Skeletal muscle cell (primary cell): Measurements from ENCODE around the gene OPN1MW2.
"Not testable (repeated sequence)": the region's sequence is repeated elsewhere in the genome, so short reads cannot be mapped to it uniquely, and the experiment has no call there.

Source experiments
- DNase-seq: peaks from one replicate; pipeline ENCODE4 v3.0.0-alpha.2; 2010; ENCODE audit warnings: low read depth
- H3K4me3 ChIP-seq: 2 replicates; pipeline ENCODE4 v1.5.1; 2011; ENCODE audit warnings: low read depth, mild to moderate bottlenecking, control low read depth, low read length, moderate library complexity

The OPN1MW2 gene

GRCh38 chrX:154258711-154259110 is 39.2 kb downstream of the OPN1MW2 start:
- DNase-seq, H3K4me3 ChIP-seq: not testable (repeated sequence)

DNA sequence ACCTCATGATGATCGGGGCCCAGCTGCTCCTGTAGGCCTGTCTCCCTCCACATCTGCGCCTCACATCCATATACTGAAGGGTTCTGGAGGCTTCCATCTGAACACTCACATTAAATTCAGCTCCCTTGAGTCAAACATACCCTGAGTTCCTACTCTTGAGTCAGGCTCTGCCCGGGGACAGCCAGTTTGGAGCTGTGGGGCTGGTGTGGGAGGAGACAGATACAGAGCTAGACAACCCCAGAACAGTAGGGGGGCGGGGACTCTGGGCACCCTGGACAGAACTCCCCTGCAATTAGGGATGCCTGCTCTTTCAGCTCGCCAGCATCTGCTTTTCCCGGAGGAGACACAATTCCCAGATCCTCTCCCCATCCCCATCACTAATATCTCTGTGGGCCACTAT is 43.5 kb downstream of the OPN1MW2 start:
- not testable (repeated sequence) for DNase-seq

GRCh38 chrX:154269245-154269644 is 49.7 kb downstream of the OPN1MW2 start:
- DNase-seq, H3K4me3 ChIP-seq: not testable (repeated sequence)

More for the DNA sequence above, 43.5 kb downstream of the OPN1MW2 start:
- H3K4me3 ChIP-seq, result not testable (repeated sequence)
